Measurements from ENCODE around the gene MYLK4.

The MYLK4 gene

DNA sequence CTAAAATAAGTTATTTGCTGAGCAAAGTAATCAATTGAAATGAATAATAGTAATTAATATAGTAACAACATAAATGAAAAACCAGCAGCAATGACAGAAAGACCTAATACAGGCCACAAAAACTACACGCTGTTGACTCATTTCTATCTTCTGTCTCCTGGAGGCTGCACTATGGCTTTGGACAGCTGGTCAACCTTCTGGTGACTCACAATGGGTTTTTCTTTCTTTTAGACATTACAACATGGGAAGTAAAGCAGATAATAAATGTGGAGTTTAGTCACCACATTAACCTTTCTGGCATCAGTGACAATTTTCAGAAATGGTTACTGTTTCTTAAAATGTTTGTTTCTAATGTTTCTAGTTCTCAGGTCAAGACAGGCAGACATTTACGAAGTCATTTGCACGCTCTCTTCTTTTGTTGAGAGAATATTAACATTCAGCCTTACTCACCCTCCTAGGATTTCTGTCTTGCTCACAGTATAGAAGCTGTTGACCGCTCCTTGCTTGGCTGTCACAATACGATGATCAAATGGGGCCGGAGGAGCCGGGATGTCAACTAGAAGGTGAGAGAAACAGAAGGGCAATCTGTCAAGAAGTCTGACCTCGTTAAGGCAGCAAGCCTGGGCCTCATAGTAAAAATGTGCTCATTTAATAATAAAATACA is 62.2 kb downstream of the MYLK4 start:
- DNase-seq, result no peak

DNA sequence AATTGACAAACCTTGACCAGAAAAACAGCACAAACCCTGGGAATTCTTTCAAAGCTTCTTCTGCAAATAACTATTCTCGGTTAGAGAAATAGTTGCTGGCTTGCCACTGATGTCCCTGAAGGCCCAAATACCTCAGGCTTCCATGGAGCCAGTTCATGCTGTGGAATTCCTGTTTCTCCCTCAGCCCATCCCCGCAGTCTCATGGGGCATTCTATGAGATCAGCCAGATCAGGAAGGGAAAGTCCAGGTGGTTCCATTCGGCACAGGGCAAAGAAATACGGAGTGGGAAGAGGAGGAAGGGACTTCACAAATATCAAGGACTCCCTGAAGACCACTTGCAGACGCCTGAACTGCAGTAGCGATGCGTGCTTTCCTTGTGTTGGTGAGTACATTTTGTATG is 63.3 kb downstream of the MYLK4 start:
- DNase-seq, result no peak

DNA sequence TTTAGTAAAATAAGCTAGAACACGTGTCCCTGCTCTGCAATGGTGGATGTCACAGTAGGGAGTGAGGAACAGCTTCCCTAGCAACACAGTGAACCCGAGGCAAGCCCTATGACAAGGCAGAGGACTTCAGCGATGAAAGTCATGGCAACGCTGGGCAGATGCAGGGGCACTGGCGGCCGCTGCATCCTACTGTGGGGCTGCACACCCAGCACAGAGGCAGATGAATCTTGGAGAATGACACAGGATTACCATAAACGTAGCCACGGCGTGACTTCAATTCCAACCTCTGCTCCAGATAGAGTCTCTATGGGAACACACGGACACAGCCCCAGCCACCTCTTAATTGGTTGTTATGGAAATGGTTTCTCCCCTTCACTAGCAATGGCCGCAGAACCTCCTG is 64.2 kb downstream of the MYLK4 start:
- DNase-seq, result no peak

DNA sequence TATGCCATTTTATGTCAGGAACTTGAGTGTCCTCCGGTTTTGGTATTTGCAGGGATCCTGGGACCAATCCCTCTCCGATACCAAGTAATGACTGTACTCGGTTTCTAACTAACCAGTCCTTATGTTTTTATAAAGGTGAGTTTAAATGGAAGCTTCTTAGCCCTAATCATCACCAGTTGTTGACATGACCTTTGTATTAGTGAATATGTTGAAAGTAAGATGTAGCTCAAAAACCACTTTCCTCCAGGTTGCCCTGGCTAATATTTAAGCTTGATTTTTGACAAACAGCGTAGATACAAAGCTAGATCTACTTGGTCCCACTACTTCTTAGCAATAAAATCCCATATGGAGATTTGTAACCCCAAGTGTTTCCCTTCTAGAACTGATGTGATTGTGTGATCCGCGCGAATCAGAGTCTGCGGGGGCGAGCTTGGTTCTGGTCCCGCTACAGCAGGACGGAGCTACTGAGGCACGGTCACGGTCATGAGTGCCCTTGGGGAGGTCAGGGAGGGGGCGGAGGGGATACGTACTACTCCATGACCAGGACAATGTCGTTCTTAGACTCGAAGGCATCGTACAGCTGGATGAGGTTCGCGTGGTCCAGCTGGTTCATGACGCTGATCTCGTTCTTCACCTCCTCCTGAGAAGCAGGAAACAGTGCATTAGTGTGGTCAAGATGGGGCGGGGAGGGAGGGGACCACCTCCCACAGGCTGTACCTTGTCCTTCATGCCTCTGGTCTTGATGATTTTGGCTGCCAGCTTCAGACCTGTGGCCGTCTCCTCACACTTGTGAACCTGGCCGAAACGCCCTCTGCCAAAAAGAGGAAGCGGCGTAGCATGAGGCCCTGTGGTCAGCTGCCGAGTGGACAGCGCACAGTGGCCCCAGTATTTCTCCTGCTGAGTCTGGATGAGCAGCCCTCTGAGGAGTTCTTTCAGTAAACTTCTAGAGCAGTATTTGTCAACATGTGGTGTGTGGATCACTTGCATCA is 65.7 kb downstream of the MYLK4 start:
- DNase-seq, result no peak

DNA sequence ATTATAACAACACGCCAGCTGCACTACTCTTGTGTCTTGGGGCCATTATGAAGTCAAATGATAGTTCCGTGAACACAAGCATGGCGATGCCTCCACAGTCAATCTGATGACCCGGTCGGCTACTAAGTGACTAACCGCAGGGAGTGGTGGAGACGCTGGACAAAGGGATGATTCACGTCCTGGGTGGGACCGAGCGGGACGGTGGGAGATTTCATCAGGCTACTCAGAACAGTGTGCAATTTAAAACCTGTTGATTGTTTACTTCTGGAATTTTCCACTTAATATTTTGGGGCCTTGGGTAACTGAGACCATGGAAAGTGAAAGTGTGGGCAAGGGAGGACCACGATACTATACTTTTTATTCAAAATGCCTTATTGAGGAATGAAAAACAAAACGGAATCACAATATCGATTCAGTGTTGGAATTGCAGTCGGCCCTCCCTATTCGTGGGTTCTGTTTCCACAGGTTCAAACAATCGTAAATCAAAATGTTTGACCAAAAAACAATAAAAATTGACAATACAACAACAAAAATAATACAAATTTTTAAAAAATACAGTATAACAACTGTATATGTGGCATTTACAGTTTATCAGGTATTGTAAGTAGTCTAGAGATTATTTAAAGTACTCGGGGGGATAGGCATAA is 66.5 kb downstream of the MYLK4 start:
- no peak for DNase-seq

DNA sequence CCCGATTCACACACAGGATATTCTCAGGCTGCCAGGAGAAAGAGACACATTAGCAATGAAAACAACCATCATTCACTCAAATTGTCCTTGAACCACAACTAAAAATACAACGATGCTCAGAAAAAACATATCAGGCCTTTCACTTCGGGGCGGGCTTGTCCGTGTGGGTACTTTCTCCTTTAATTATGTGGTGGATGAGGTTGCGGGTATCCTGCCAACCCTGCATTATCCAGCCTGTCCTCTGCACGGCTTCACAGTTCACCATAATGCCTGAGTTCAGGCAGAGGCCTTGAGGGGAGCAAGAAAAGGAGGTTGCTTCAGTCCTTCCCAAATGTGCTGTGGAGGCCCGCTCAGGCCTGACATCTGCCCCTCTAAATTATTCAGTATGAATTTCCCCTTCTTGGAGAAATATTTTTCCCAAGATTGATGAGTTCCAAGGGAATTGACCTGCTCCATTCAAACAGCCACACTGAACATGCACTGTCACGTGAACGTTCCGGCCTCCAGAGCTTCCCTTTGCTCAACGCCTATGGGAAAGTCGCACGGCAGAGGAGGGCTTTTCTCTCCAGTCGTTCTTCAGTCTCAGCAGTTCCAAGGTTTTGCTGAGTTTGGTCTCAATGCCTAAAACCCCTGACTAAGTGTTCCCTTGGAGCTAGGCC is 70.3 kb downstream of the MYLK4 start:
- no peak for DNase-seq

DNA sequence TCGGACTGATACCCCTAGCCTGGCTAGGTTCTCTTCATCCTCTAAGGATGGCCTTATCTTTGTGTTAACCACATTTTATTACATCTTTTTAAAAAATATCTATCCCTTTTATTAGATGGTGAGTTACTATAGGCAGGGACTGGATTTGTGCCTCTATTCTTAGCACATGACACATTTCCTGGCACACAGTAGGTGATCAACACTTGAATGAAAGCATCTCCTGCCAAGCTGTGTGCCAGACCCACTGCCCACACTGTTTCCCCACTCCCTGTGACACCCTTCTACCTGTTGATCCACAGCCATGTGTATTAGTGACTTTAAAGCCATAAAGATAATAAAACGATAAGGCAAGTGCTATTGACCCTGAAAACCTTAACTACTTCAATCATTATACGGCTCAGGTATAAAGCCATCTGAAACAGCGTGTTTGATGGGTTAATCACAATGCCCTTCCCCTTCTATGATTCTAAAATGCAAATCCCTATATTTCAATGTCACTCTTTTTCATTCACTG is 73.6 kb downstream of the MYLK4 start:
- DNase-seq, result no peak

DNA sequence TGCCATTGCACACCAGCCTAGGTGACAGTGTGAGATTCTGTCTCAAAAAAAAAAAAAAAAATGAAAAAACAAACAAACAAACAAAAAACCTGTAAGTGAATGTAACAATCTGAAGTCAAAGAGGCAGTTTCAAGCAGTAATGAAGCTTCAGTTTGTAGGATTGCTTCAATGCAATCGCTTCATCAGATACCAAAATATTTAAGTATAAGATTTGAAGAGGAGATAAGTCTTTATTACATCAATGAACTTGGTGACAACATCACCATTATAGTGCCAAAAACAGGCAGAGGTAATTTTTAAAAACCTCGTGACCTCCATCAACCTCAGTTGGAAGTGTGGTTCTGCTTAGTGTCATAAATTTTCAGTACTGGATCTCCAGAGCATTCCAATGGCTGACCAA is 74.7 kb downstream of the MYLK4 start:
- DNase-seq, result no peak

DNA sequence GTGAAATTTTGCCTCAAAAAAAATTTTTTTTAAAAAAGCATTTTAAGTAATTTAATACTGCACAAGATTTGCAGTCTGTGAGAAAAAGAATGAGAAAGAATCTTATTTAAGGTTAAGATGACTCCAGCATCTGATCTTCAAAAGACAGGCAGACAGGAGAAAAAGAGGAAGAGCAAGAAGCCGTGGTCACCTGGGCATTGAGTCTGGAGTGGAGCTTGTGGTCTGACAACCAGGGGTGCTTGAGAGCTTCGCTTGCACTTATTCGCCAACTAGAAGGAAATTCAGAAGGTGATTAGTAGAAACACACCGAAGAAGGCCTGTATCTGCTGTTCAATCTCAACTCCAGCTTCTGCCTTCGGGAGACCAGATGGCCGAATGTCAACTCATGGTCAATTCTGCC is 75.9 kb downstream of the MYLK4 start:
- DNase-seq, result no peak

DNA sequence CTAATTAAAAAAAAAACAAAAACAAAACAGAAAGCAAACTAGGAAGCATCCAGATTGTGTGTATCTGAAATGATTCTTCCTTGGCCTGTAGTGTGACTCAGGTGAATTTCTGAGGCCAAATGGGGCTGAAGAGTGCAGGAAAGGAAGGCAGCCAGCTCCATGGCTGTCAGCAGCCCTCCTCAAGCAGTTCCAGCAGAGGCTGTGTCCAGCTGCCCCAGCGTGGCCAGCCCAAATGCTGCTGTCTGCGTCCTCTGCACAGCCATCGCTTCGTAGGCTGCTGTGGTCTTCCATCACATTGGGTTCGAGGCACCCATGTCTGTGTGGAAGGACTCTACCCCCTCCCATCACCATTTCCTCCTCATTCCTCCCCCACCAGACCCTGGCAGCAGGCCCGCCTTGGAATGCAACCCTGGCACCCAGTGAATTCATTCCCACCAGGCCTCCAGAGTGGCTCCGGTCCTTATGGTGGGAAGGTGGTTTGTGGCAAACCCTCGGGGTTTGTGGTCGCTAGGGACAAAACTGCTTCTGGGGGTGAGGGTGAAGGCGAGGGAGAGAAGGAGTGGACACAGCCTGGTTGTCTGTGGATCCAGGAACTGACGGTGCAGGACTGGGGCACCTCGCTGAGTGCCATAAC is 81.5 kb downstream of the MYLK4 start:
- DNase-seq, result no peak

DNA sequence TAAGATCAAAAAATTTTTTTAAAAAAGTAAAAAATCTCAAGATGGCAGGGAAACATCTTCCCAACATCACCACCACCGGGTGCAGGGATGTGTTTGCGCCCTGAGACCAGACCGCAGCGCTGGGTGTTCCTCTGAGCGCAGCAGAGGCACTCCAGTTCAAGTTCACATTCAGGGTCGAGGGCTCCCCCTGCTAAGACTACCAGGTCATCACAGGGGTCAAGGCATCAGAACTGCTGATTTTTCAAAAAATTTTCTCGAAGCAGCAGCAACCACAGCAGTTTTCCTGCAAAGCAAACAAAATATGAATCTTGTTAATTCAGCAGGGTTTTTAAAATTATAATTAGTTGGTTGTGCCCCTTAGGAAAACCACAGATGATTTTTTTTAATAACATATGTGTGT is 83.1 kb downstream of the MYLK4 start:
- DNase-seq, result no peak

DNA sequence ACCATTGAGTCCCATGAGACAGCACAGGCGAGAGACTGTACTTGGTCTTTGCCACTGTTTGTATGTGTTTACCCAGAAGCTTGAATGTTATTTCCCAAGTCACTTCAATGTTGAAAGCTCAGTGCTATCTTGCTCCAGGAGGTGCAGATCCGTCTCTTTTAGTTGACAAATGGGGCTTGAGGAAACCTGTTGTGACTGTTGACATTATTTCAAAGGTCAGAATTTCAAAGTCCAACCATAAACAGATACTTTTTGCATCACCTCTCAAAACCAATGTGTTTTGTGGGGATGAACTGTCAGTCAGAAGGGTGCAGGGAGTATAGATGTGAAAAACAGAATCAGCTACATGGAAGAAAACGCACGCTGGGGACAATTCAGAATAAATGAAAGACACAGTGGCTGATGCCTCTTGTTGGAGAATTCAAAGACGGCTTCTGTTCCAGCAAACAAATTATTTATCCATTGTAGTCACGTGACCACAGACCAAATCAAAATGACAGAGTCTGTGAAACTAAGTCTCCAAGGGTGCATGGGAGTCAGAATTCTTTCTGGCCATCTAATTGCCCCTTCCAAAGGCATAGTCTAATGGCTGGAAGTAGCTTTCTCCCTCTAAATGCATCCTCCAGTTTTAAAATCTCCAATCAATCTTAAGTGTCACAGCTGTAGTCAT is 83.7 kb downstream of the MYLK4 start:
- no peak for DNase-seq

DNA sequence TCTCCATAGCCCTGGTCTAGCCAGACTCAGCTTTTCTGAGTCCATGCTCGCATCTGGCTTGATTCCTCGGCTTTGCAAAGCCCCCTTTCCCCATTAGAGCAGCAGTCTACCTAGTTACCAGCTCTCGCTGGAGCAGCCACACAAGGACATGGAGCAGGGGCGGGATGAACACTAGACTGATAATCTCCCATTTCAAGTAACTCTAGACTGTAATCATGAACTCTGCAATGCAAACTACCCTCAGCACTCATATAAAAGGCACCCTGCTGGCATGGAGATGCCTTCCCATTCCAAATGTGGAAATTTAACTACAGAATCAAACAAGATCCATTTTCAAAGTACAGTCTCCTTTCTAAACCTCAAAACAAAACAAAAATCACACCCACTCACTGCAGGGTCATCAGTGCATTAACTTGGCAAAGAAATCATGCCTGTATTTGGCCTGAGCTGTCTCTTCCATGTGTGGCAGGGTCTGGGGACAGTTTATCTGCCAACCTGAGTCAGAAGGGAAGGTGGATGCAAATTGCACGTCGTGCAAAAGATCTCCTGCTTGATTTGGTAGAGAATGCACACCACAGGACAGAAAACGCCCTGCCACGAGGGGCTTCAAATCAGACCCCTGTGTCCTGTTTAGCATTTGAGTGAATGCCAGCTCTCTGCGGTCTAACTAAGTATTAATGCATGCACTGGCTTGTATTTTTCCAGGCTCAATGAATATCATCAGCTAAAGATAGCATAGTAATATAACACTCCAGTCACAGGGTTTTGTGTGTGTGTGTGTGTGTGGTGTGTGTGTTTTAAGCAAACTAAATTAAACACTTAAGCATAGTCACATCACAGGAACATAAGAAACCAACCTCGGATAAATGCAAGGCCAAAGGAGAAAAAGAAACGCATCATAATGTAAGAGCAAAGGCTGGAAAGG is 85.3 kb downstream of the MYLK4 start:
- no peak for DNase-seq

DNA sequence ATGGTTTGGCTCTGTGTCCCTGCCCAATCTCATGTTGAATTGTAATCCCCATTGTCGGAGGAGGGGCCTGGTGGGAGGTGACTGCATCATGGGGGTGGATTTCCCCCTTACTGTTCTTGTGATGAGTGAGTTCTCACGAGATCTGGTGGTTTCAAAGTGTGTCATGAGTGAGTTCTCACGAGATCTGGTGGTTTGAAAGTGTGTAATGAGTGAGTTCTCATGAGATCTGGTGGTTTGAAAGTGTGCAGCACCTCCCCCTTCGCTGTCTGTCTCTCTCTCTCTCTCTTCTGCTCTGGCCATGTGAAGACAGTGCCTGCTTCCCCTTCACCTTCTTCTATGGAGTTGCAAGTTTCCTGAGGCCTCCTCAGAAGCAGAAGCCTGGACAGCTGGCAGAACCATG is 87.6 kb downstream of the MYLK4 start:
- no peak for DNase-seq

DNA sequence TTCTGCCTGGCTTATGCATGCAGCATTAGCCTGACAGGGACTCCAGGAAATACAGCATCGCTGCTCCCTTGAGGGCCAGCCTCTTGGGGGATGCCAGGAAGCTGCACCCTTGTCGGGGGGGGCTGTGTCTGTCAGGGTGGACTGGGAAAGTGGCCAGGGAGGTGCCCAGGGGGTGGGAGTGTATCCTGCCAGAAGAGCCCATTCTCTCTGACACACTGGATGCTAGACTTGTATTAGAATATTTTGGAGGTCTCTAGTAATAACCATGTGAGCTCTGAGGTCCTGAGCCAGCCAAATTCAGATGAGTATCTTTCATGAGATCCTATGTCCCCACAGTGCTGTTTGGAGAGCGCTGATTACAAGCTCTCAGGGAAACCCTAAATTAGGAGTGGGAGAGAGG is 89.1 kb downstream of the MYLK4 start:
- no peak for DNase-seq

DNA sequence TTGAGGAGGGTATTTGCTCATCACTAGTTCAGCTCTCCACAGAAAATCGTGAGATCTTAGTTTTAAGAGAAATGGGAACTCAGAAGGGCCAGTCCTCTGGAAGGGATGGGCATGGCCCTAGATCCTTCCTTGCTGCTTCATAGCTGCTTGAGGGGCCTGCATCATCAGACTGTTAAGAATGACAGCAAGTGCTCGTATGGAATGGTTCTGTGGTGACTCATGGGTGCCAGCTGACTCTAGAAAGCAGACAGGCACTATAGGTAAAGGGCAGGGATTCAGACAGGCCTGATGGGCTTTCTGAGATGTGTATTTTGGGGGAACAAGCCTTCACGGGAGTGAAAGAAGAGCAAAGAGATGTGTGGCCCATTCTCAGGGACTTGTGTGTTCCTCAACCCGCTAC is 90.8 kb downstream of the MYLK4 start:
- DNase-seq, result no peak

DNA sequence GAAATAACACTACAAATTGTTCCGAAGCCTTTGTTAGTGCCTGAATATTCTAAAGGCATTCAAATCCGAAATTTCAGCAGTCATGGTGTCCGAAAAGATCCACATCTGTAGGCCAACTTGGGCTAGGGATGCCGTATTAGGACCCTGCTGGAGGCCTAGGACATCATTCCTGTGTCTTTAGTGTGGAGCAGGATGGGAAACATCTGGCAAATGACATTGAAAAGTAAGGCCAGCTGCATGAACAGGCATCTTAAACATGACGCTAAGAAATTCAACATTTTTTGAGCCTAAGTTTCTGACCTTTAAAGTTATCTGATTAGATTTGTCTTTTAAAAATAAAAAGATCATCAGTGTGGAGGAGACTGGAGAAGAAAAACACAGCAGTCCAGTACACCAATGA is 91.3 kb downstream of the MYLK4 start:
- DNase-seq, result no peak

DNA sequence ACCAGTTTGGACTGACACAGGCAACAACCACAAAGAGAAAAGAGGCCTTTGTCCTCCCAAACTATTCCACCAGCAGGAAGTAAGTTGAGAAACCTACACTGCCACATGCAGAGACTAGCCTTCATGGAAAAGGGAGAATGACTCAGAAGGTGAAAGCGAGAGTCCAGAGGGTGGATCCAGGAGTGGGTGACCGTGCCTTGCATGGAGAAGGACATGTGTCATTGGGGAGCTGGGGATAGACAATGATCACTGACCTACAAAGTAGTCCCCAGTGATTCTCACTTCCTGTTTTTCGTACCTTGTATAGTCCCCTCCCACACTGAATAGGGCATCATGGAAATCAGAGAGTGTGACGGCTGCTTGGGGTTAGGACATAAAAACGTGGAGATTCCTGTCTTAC is 91.9 kb downstream of the MYLK4 start:
- no peak for DNase-seq

DNA sequence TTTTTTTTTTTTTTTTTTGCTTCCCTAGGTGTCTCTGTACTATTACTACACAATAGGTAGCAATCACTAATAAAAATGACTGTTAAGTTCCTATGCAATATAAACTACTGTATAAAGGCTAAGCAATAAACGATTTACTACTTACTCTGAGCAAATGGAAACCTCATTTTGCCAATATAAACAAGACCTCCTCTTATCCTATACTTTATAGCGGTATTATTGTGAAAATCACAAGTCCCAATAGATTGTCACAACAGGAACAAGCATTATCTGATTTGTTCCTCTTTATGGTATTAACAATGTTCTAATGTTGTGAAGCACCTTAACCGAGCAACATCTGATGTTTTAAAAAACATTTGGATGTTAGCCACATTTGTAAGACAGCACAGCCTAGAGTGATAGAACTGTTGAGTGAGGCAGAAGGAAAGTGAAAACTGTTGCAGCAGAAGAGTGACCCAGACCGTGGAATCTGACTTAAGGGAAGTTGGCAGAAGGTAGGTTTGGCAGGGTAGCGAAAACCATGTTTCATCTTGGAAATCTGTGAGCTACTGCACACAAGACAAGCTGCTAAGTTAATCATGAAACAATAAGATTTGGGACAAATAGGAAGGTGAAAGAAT is 94.2 kb downstream of the MYLK4 start:
- DNase-seq, result no peak

DNA sequence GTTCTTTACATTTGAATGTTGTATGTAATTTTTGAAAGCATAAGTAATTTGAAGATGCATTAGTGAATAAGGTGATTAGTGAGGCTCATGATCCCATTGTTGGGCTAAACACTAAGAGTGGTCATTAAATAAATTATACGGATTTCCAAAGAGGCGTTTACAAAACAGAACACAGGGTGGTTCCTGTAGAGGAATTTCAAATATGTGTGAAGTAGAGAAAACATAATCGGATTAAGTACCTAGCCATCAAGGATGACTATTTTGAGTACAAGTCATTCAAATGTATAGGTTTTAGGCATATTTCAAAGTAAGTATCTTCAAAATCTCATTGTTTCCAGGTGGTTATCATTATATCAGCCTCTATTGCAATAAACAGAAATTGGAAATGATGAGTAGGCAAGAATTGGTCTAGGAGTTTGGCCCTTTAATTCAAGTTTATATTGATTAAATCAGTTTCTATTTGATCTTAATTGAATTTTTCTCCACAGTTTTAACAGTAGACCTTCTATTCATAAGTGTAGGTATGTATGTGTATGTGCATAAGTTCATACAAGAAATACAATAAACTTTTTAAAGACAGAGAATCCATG is 94.8 kb downstream of the MYLK4 start:
- DNase-seq, result no peak
